H9 (cell line): ENCODE data around the gene LRP1B. TPM values are rescaled to one million over a fixed set of nuclear protein-coding genes. Genes with fewer than 3 reads are reported as not detected.

Experiments used
- DNase-seq: peaks from one replicate; pipeline ENCODE4 v3.0.0-alpha.2; 2017
- H2AFZ ChIP-seq: one replicate; pipeline ENCODE4 v1.6.1; 2013; ENCODE audit warnings: mild to moderate bottlenecking, low read length, control low read depth, moderate library complexity
- H2AK5ac ChIP-seq: 2 replicates; pipeline ENCODE4 v1.6.1; 2013; ENCODE audit warnings: low read length, control low read depth, mixed read lengths; ENCODE audit not compliant: insufficient read length
- H2BK120ac ChIP-seq: one replicate; pipeline ENCODE4 v1.6.1; 2013; ENCODE audit warnings: low read depth, mild to moderate bottlenecking, low read length, control low read depth, inconsistent platforms; ENCODE audit not compliant: poor library complexity, severe bottlenecking
- H2BK12ac ChIP-seq: 2 replicates; pipeline ENCODE4 v1.6.1; 2013; ENCODE audit warnings: low read length, control low read depth, mixed read lengths, low read depth; ENCODE audit not compliant: insufficient read length
- H2BK15ac ChIP-seq: 2 replicates; pipeline ENCODE4 v1.6.1; 2013; ENCODE audit warnings: low read depth, low read length, control low read depth
- H2BK20ac ChIP-seq: one replicate; pipeline ENCODE4 v1.6.1; 2013; ENCODE audit warnings: low read depth, mild to moderate bottlenecking, low read length, control low read depth, inconsistent platforms; ENCODE audit not compliant: poor library complexity, severe bottlenecking
- H2BK5ac ChIP-seq: 2 replicates; pipeline ENCODE4 v1.6.1; 2013; ENCODE audit warnings: low read length, control low read depth, mixed read lengths; ENCODE audit not compliant: insufficient read length
- H3K14ac ChIP-seq: 2 replicates; pipeline ENCODE4 v1.6.1; 2013; ENCODE audit warnings: low read length, control low read depth; ENCODE audit not compliant: insufficient read depth
- H3K18ac ChIP-seq: 2 replicates; pipeline ENCODE4 v1.6.1; 2013; ENCODE audit warnings: low read depth, mild to moderate bottlenecking, mixed read lengths, low read length, control low read depth; ENCODE audit not compliant: insufficient read length
- H3K23ac ChIP-seq: 2 replicates; pipeline ENCODE4 v1.6.1; 2013; ENCODE audit warnings: low read length, control low read depth, mixed read lengths, low read depth; ENCODE audit not compliant: insufficient read length
- H3K23me2 ChIP-seq: 2 replicates; pipeline ENCODE4 v1.6.1; 2013; ENCODE audit warnings: low read depth, mild to moderate bottlenecking, mixed read lengths, low read length, control low read depth; ENCODE audit not compliant: insufficient read length, poor library complexity, severe bottlenecking
- H3K27ac ChIP-seq: 2 replicates; pipeline ENCODE4 v1.5.1; 2013; ENCODE audit warnings: low read length, control low read depth, mixed read lengths, low read depth; ENCODE audit not compliant: insufficient read length
- H3K27me3 ChIP-seq: 2 replicates; pipeline ENCODE4 v1.6.1; 2013; ENCODE audit warnings: low read length, control low read depth, inconsistent platforms; ENCODE audit not compliant: insufficient read depth
- H3K4ac ChIP-seq: 2 replicates; pipeline ENCODE4 v1.6.1; 2013; ENCODE audit warnings: low read depth, mild to moderate bottlenecking, control low read depth, inconsistent platforms, low read length, moderate library complexity
- H3K4me1 ChIP-seq: 2 replicates; pipeline ENCODE4 v1.6.1; 2013; ENCODE audit warnings: low read length, control low read depth, inconsistent platforms; ENCODE audit not compliant: insufficient read depth
- H3K4me2 ChIP-seq: 2 replicates; pipeline ENCODE4 v1.6.1; 2013; ENCODE audit warnings: low read length, control low read depth, mixed read lengths; ENCODE audit not compliant: insufficient read length, insufficient read depth
- H3K56ac ChIP-seq: 2 replicates; pipeline ENCODE4 v1.6.1; 2013; ENCODE audit warnings: low read depth, mild to moderate bottlenecking, mixed read lengths, low read length, control low read depth; ENCODE audit not compliant: insufficient read length
- H3K79me1 ChIP-seq: 2 replicates; pipeline ENCODE4 v1.6.1; 2013; ENCODE audit warnings: low read depth, mild to moderate bottlenecking, moderate library complexity, low read length, control low read depth, inconsistent platforms; ENCODE audit not compliant: insufficient read depth, poor library complexity, severe bottlenecking
- H3K79me2 ChIP-seq: 2 replicates; pipeline ENCODE4 v1.6.1; 2013; ENCODE audit warnings: low read length, control low read depth, inconsistent platforms; ENCODE audit not compliant: insufficient read depth
- H3K9ac ChIP-seq: 2 replicates; pipeline ENCODE4 v1.6.1; 2013; ENCODE audit warnings: low read length, control low read depth, mixed read lengths; ENCODE audit not compliant: insufficient read length; ENCODE audit errors: extremely low read depth
- H3K9me3 ChIP-seq: one replicate; pipeline ENCODE4 v1.6.1; 2013; ENCODE audit warnings: low read depth, low read length, inconsistent platforms; ENCODE audit not compliant: control insufficient read depth
- H3T11ph ChIP-seq: one replicate; pipeline ENCODE4 v1.6.1; 2013; ENCODE audit warnings: mild to moderate bottlenecking, low read length, control low read depth, inconsistent platforms
- H4K20me1 ChIP-seq: one replicate; pipeline ENCODE4 v1.6.1; 2013; ENCODE audit not compliant: control insufficient read depth, insufficient read length, insufficient read depth
- H4K5ac ChIP-seq: 2 replicates; pipeline ENCODE4 v1.6.1; 2013; ENCODE audit warnings: low read depth, mild to moderate bottlenecking, mixed read lengths, low read length, control low read depth; ENCODE audit not compliant: insufficient read length
- H4K8ac ChIP-seq: replicated peaks from 2 replicates; pipeline ENCODE4 v1.6.1; 2013; ENCODE audit warnings: low read length, control low read depth, mixed read lengths, low read depth; ENCODE audit not compliant: insufficient read length
- H4K91ac ChIP-seq: 2 replicates; pipeline ENCODE4 v1.6.1; 2013; ENCODE audit warnings: low read depth, mild to moderate bottlenecking, moderate library complexity, mixed read lengths, low read length, control low read depth; ENCODE audit not compliant: insufficient read length
- H3K27ac Mint-ChIP-seq, 3 experiments: 2 replicates in 2 of 3; 3 replicates in 1 of 3; pipeline ENCODE4 v1.8.0; 2020 to 2021; ENCODE audit warnings: mixed read lengths in 3 of 3, mild to moderate bottlenecking in 1 of 3, moderate library complexity in 1 of 3
- H3K27me3 Mint-ChIP-seq: 2 replicates; pipeline ENCODE4 v1.8.0; 2021; ENCODE audit warnings: low read depth, mild to moderate bottlenecking, moderate library complexity, mixed read lengths
- H3K36me3 Mint-ChIP-seq, 3 experiments: 2 replicates in 2 of 3; 3 replicates in 1 of 3; pipeline ENCODE4 v1.8.0; 2020 to 2021; ENCODE audit warnings: low read depth in 3 of 3, mixed read lengths in 3 of 3; ENCODE audit not compliant: insufficient read depth in 1 of 3
- H3K4me1 Mint-ChIP-seq, 2 experiments: 2 replicates each; pipeline ENCODE4 v1.8.0; 2020; ENCODE audit warnings: mixed read lengths in 2 of 2
- H3K4me3 Mint-ChIP-seq, 2 experiments: 2 replicates in 1 of 2; 3 replicates in 1 of 2; pipeline ENCODE4 v1.8.0; 2020 to 2021; ENCODE audit warnings: mild to moderate bottlenecking in 2 of 2, mixed read lengths in 2 of 2, moderate library complexity in 1 of 2
- H3K9me3 Mint-ChIP-seq, 2 experiments: 2 replicates in 1 of 2; 3 replicates in 1 of 2; pipeline ENCODE4 v1.8.0; 2020; ENCODE audit warnings: mild to moderate bottlenecking in 2 of 2, mixed read lengths in 2 of 2, moderate library complexity in 1 of 2
- WGBS: extraction: QIAGEN DNeasy Blood & Tissue Kit; methylation state at CpG from one replicate; pipeline ENCODE4 v1.1.7; 2013; ENCODE audit warnings: missing lambda C conversion rate, low lambda C conversion rate, mixed read lengths; ENCODE audit not compliant: insufficient read length; ENCODE audit errors: extremely low coverage; 5-methylcytosine and 5-hydroxymethylcytosine counted together
- total RNA-seq: library from RNA; stranded (reverse); gene quantifications from 2 replicates; pipeline ENCODE4 v1.2.1, GENCODE V29; 2021
- TF ChIP-seq, protein P1 (sequence below): fragments of 200-600 bp; sonication (generic); conservative IDR thresholded peaks from 3 replicates; pipeline ENCODE4 v1.8.0; 2021; ENCODE audit warnings: antibody characterized with exemption, mild to moderate bottlenecking

The LRP1B gene
- total RNA-seq, 1 experiment from 2014 or later: not detected

DNA sequence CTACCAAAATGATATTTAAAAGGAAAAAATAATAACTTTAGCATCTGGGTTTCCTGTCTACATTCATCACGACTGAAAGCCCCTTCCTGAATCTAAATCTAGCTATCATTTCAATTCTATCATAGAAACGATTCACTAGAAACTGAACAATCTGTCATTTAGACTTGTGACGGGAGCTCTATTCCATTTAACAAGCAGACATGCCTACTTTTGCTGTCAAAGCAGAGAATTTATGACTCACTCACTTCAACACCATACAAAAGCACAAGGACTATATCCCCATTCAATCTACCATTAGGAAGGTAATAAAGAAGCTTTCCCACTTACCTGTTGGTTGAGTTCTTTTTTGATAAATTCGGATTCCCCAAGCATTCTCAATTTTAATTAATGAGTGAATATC is 1072.3 kb downstream of the LRP1B start:
- no peaks in the 10 kb centered on the region for H3K36me3 Mint-ChIP-seq
- Histone ChIP-seq H3K9me3 (no peaks in the 10 kb centered on the region), H3K56ac (no peak overlapping the region), H2BK15ac (no peak overlapping the region), H4K91ac (no peak overlapping the region), H2BK120ac (no peak overlapping the region), H3K23me2 (no peaks in the 10 kb centered on the region), H3K9ac (no peak overlapping the region), H2BK20ac (no peak overlapping the region), H4K20me1 (no peaks in the 10 kb centered on the region), H3K14ac (no peak overlapping the region), H3K27me3 (no peaks in the 10 kb centered on the region), H2AK5ac (no peak overlapping the region), H3K4me1 (no peaks in the 10 kb centered on the region; the same call in 1 of the 2 replicates), H2BK5ac (no peak overlapping the region), H3K4me2 (no peak overlapping the region), H3K79me1 (no peaks in the 10 kb centered on the region), H3K23ac (no peak overlapping the region), H2BK12ac (no peak overlapping the region), H4K5ac (no peak overlapping the region), H2AFZ (no peak overlapping the region), H3T11ph (no peak overlapping the region), H3K18ac (no peak overlapping the region), H3K27ac (no peak overlapping the region), H4K8ac (no peak overlapping the region), H3K79me2 (no peaks in the 10 kb centered on the region), H3K4ac (no peak overlapping the region)
- no peaks in the 10 kb centered on the region for H3K27me3 Mint-ChIP-seq
- WGBS: no CpG with 5 or more reads among the region's 4 CpGs
- no peak for DNase-seq
- no peak overlapping the region for H3K27ac Mint-ChIP-seq
- no peaks in the 10 kb centered on the region for H3K9me3 Mint-ChIP-seq
- TF ChIP-seq, protein P1, sequence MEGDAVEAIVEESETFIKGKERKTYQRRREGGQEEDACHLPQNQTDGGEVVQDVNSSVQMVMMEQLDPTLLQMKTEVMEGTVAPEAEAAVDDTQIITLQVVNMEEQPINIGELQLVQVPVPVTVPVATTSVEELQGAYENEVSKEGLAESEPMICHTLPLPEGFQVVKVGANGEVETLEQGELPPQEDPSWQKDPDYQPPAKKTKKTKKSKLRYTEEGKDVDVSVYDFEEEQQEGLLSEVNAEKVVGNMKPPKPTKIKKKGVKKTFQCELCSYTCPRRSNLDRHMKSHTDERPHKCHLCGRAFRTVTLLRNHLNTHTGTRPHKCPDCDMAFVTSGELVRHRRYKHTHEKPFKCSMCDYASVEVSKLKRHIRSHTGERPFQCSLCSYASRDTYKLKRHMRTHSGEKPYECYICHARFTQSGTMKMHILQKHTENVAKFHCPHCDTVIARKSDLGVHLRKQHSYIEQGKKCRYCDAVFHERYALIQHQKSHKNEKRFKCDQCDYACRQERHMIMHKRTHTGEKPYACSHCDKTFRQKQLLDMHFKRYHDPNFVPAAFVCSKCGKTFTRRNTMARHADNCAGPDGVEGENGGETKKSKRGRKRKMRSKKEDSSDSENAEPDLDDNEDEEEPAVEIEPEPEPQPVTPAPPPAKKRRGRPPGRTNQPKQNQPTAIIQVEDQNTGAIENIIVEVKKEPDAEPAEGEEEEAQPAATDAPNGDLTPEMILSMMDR: no peak
- H3K4me1 Mint-ChIP-seq: peaks cover 2 to 3% of the 10 kb centered on the region in 2 experiments
- no peak overlapping the region for H3K4me3 Mint-ChIP-seq
